Stromal cell of bone marrow (primary cell): Measurements from ENCODE around the gene LAD1.

Source experiments
- DNase-seq: peaks from one replicate; pipeline ENCODE4 v3.0.0-alpha.2; 2012; ENCODE audit warnings: low read depth

Gene LAD1

GRCh38 chr1:201363467-201363866 lies 35.7 kb downstream of the LAD1 start:
- no peak for DNase-seq

GRCh38 chr1:201362906-201363305 lies 36.2 kb downstream of the LAD1 start:
- no peak for DNase-seq

DNA sequence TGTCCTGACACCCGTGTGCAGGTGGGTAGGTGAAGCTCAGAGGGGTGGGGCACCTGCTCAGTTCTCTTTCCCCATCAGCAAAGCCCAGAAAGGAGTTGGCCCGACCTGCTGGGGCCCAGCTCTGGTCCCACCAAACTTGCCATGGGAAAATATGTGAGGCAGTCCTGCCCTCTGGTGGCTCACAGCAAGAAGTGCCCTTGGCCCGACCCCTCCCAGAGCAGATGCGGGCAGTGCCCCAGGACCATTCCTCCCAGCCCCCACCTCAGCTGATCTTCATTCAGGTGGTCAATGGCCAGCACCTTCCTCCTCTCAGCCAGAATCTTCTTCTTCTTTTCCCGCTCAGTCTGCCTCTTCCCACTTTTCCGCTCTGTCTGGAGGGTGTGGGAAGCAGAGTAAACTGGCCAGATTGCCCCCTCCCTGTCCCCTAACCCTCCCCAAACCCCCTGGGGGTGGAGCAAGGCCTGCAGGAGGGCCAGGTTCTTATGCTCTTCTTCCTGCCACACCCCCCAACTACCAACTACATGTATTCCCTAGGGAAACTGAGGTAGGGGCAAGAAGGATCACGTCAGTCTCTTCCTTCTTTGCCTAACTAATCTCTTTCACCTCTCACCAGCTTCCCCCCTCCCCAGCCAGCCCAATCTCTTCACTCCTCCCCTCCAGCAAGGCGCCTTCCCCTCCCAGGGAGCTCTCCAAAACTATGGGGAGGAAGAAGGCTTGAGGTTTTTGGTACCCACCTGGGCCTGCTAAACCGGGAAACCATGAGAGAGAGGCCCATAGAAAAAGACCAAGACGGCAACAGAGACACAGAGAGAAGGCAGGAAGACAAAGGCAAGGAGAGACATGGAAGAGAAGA lies 37.2 kb downstream of the LAD1 start:
- DNase-seq: no peak

- DNase-seq: no peak
These were observed 38.0 kb downstream of the LAD1 start for GRCh38 chr1:201360901-201361651.

- DNase-seq: no peak
These were observed 38.6 kb downstream of the LAD1 start for GRCh38 chr1:201360486-201360885.

GRCh38 chr1:201359873-201360210 lies 39.3 kb downstream of the LAD1 start:
- no peak for DNase-seq

DNA sequence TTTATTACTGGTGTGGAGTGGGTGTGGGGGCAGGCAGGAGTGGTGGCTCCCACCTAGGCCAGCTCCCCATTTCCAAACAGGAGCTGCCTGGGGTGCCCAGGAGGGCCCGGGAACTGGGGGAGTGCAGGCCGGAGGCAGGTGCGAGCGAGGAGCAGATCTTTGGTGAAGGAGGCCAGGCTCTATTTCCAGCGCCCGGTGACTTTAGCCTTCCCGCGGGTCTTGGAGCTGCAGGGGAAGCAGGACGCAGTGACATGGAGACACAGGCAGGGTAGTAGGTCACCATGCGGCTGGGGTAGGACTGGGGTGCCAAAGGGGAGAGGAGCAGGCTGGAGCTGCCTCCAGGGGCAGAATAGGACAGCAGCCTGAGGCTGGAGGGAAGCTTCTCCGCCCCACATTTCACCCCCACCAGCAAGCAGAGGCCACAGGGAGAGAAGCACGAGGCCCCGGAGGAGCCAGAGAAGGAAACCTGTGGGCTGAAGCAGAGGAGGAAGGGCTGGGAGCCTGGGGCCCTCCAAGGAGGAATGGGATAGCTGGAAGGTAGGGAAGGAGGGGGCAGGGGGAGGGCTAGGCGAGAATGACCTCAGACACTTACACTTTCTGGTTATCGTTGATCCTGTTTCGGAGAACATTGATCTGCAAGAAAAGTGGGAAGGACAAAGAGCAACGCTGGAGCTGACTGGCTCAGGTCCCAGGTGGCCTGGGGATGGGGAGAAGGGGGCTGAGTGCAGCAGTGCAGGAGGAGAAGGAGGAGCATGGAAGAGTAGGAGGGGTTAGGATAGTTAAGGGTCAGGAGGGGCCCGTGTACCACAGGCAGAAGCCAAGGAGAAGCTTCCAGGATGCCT lies 39.9 kb downstream of the LAD1 start:
- no peak for DNase-seq

GRCh38 chr1:201358596-201358995 lies 40.5 kb downstream of the LAD1 start:
- DNase-seq: no peak

GRCh38 chr1:201357636-201358348 lies 41.3 kb downstream of the LAD1 start:
- DNase-seq: no peak

DNA sequence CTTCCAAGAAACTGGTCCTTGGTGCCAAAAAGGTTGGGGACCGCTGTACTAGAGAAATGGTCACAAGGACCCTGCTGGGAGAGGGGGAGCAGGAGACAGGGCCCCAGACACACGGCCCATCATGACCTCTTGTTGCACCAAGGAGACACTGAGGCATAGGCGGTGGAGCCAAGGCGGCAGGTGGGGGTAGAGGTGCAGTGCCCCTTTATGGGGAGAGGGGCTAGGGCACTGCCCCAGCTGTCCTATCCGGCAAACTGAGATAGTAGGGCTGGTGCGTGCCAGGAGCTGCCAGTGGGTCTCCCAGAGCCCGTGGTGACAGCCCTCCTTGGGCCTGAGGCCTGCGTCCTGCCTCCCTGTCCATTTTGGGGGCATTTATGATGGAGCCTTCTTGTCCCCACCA lies 41.9 kb downstream of the LAD1 start:
- no peak for DNase-seq

DNA sequence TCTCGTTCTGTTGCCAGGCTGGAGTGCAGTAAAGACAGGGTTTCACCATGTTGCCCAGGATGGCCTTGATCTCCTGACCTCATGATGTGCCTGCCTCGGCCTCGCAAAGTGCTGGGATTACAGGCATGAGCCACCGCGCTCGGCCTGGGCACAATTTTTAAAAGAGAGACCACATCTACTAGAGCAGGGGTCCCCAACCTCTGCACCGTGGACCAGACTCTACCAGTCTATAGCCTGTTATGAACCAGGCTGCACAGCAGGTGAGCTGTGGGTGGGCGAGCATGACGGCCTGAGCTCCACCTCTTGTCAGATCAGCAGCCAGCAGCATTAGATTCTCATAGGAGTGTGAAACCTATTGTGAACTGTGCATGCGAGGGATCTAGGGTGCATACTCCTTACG lies 42.4 kb downstream of the LAD1 start:
- no peak for DNase-seq

DNA sequence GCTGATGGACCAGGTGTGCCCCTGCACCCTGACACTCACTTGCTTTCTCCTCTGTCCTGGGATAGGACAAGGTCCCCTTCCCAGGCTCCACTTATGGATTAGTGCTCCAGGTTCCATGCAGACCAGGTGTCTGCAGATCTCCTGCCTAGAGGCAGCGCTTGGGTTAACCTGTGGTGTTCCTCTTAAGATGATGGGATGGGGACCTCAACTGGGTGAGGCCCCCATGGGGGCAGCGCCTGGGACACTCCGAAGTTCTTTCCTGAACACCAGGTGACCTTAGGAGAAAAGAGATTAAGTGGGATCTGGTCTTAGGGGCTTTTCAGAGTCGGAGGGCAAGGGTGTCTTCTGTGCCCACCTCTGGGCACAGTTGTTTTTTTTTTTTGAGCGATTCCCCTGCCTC lies 42.9 kb downstream of the LAD1 start:
- DNase-seq: no peak

DNA sequence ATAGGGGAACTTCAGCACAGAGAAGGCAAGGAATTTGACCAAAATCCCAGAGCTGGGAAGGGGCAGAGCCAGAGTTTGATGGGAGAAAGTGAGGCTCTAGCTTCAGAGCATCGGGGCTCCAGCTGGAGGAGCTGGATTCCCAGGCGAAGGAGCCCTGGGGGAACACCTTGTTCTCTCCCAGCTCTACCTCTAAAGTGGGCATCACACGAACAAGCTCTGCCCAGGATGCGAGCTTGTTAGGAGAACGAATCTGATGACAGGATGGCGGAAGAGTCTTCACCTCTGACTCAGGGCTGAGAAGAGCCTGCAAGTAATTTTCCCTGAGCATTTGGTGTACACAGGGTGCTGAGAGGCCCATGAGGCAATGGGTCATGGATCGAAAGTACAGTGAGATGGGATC lies 43.7 kb downstream of the LAD1 start:
- DNase-seq: no peak

DNA sequence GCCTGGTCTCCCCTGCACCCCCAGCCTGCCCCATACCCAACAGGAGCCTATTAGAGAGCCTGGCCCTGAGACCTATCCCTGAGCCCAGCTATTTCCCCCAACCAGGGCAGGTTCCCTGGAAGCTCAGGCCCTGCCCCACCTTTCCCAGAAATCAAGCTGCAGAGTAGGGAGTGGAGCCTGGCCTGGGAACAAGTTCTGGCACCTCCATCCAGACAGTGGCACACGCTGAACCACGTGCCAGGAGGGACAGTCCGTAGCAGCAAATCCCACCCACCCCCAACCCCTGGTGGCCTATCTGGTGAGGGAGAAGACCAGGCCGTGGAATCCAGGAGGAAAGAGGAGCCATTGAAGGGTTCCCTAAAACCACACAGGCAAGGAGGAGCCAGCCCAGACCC lies 44.2 kb downstream of the LAD1 start:
- no peak for DNase-seq

DNA sequence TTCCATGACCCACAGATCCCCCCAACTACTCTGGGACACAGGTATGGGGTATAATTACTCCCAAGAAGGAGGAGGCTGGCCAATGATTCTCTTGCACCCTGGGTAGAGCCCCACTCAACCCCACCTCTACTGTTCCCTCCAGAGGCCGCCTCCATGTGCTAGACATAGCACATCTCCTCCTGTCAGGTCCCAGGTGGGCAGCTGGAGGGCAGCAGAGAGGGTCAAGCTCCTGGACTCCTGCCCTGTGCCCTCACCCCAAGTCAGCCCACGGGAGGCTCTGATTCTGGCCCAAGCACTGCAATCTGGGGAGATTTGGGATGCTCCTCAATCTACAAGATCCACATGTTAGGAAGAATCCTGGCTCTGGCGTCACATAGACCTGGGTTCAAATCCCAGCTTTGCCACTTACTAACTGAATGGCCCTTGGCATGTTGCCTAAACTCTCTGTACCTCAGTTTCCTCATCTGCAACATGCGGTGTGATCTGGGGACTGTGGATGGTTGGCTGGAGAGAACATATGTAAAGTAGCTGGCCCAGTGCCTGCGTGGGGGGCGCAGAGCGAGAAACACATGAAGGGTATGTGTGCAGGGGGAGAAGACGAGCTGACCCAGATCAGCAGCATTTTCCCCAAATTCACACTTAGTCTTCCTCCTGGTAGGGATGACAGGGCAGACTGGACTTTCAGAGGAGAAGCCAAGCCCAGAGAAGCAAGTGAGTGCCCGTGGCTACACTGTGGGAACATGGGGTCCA lies 44.8 kb downstream of the LAD1 start:
- no peak for DNase-seq

- no peak for DNase-seq
These were observed 45.8 kb downstream of the LAD1 start for GRCh38 chr1:201353186-201353940.

DNA sequence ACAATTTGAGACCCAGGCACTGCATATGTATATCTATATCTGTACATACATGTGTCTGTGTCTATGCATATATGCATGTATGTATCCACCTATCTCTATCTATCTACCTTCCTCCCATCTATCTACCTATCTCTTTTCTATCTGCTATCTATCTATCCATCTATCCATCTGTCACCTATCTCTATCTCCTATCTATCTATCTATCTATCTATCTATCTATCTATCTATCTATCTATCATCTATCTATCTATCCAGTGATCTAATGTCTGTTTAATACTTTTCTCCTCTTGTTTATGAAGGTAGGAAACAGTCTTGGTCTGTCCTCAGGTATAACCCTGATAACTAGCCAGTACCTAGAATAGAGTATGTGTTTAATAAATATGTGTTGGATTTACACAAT lies 47.5 kb downstream of the LAD1 start:
- no peak for DNase-seq

GRCh38 chr1:201350884-201351283 lies 48.2 kb downstream of the LAD1 start:
- DNase-seq: no peak

GRCh38 chr1:201350361-201350725 lies 48.8 kb downstream of the LAD1 start:
- no peak for DNase-seq

GRCh38 chr1:201349092-201349491 lies 50.0 kb downstream of the LAD1 start:
- no peak for DNase-seq

DNA sequence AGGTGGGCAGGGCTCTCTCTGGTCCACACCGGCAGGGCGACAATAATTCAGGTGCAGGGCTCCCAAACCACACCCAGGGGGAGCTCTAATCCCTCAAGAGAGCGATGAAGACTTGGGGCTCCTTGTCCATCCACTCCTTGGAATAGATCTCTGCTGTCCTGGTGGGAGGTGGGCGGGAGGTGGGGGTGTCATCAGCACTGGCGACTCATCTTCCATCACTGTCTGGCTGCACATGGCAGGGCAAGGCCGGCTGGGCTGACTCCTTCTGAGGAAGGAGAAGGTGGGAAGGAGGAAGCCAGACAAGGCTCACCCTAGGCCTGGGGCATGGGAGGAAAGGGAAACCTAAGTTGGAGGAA lies 50.9 kb downstream of the LAD1 start:
- peak; percentile 22 for DNase-seq
